CD4-positive, alpha-beta T cell treated with Interleukin-1 beta for 1 hour (primary cell): ENCODE results near the gene ZCCHC2.

Experiments used
- DNase-seq, 2 donors: peaks; one replicate each; pipeline ENCODE4 v3.0.0-alpha.2; 2020 to 2022

Gene ZCCHC2

GRCh38 chr18:62583376-62583775 lies 60.6 kb downstream of the ZCCHC2 start:
- DNase-seq: no peak

- peak; percentile 83 to 87 for DNase-seq
These were observed 61.7 kb downstream of the ZCCHC2 start for GRCh38 chr18:62584241-62585120.

- DNase-seq: no peak
These were observed 62.7 kb downstream of the ZCCHC2 start for GRCh38 chr18:62585274-62586150.

- peak; percentile 56 to 59 for DNase-seq
These were observed 63.4 kb downstream of the ZCCHC2 start for GRCh38 chr18:62586151-62586774.

GRCh38 chr18:62586781-62587487 lies 64.1 kb downstream of the ZCCHC2 start:
- DNase-seq: no peak

- DNase-seq: no peak
These were observed 64.9 kb downstream of the ZCCHC2 start for GRCh38 chr18:62587689-62588088.

- DNase-seq: no peak
These were observed 65.4 kb downstream of the ZCCHC2 start for GRCh38 chr18:62588217-62588616.

GRCh38 chr18:62590799-62591590 lies 68.2 kb downstream of the ZCCHC2 start:
- no peak for DNase-seq

- DNase-seq: no peak
These were observed 73.5 kb downstream of the ZCCHC2 start for GRCh38 chr18:62596145-62597005.

GRCh38 chr18:62601871-62602270 lies 79.0 kb downstream of the ZCCHC2 start:
- no peak for DNase-seq

- no peak for DNase-seq
These were observed 79.9 kb downstream of the ZCCHC2 start for GRCh38 chr18:62602706-62603105.

- DNase-seq: no peak
These were observed 80.4 kb downstream of the ZCCHC2 start for GRCh38 chr18:62603211-62603610.

- no peak for DNase-seq
These were observed 81.2 kb downstream of the ZCCHC2 start for GRCh38 chr18:62603979-62604378.

GRCh38 chr18:62605685-62606084 lies 82.9 kb downstream of the ZCCHC2 start:
- DNase-seq: no peak

- no peak for DNase-seq
These were observed 83.3 kb downstream of the ZCCHC2 start for GRCh38 chr18:62606106-62606505.

- DNase-seq: no peak
These were observed 84.5 kb downstream of the ZCCHC2 start for GRCh38 chr18:62607302-62607701.

- no peak for DNase-seq
These were observed 85.0 kb downstream of the ZCCHC2 start for GRCh38 chr18:62607708-62608428.

- no peak for DNase-seq
These were observed 86.9 kb downstream of the ZCCHC2 start for GRCh38 chr18:62609764-62610163.

- DNase-seq: no peak
These were observed 87.5 kb downstream of the ZCCHC2 start for GRCh38 chr18:62610351-62610700.
